Smooth muscle cell (in vitro differentiated cells): ENCODE measurements around the gene HADH. TPM values are rescaled to one million over a fixed set of nuclear protein-coding genes. Genes with fewer than 3 reads are reported as not detected.
A peak's percentile ranks its signal among the peaks of the same experiment; 100 is the strongest.

ENCODE experiments used
- DNase-seq: peaks from one replicate; lab custom pipeline; 2025; ENCODE audit not compliant: unreplicated experiment; lab: John Stamatoyannopoulos, UW
- H2AFZ ChIP-seq: fragments of 200-600 bp; sonication (generic); 2 replicates; pipeline ENCODE4 v1.6.0; 2016; ENCODE audit warnings: antibody characterized with exemption, low read depth, mild to moderate bottlenecking
- H3F3A ChIP-seq: fragments of 200-600 bp; sonication (generic); 2 replicates; pipeline ENCODE4 v1.6.0; 2017; ENCODE audit warnings: antibody characterized with exemption, low read depth
- H3K27ac ChIP-seq: fragments of 200-600 bp; sonication (generic); 2 replicates; pipeline ENCODE4 v1.5.1; 2016; ENCODE audit warnings: low read depth, mild to moderate bottlenecking
- H3K27me3 ChIP-seq: fragments of 200-600 bp; sonication (generic); 2 replicates; pipeline ENCODE4 v1.6.1; 2016; ENCODE audit warnings: low read depth, mild to moderate bottlenecking
- H3K36me3 ChIP-seq: fragments of 200-600 bp; sonication (generic); 2 replicates; pipeline ENCODE4 v1.5.1; 2016; ENCODE audit warnings: low read depth
- H3K4me1 ChIP-seq: fragments of 200-600 bp; sonication (generic); 2 replicates; pipeline ENCODE4 v1.5.1; 2016; ENCODE audit warnings: low read depth
- H3K4me2 ChIP-seq: fragments of 200-600 bp; sonication (generic); 2 replicates; pipeline ENCODE4 v1.6.0; 2016; ENCODE audit warnings: mild to moderate bottlenecking
- H3K4me3 ChIP-seq: fragments of 200-600 bp; sonication (generic); 2 replicates; pipeline ENCODE4 v1.5.1; 2016; ENCODE audit warnings: mild to moderate bottlenecking
- H3K79me2 ChIP-seq: fragments of 200-600 bp; sonication (generic); 2 replicates; pipeline ENCODE4 v1.6.0; 2016; ENCODE audit warnings: low read depth, mild to moderate bottlenecking
- H3K9ac ChIP-seq: fragments of 200-600 bp; sonication (generic); 2 replicates; pipeline ENCODE4 v1.6.0; 2016; ENCODE audit warnings: low read depth
- H3K9me3 ChIP-seq: fragments of 200-600 bp; sonication (generic); replicated peaks from 2 replicates; pipeline ENCODE4 v1.5.1; 2016; ENCODE audit warnings: low read depth
- H4K20me1 ChIP-seq: fragments of 200-600 bp; sonication (generic); 2 replicates; pipeline ENCODE4 v1.6.0; 2016; ENCODE audit warnings: low read depth
- CTCF ChIP-seq: fragments of 200-600 bp; sonication (generic); IDR thresholded peaks from 2 replicates; pipeline ENCODE4 v1.5.1; 2017; ENCODE audit warnings: borderline replicate concordance, mild to moderate bottlenecking, antibody characterized with exemption; ENCODE audit not compliant: insufficient read depth, poor library complexity, severe bottlenecking
- WGBS: methylation state at CpG from one replicate; pipeline ENCODE4 v1.1.7; 2016; ENCODE audit warnings: low lambda C conversion rate; 5-methylcytosine and 5-hydroxymethylcytosine counted together
- polyA plus RNA-seq: library from polyadenylated mRNA; unstranded; fragments of >200 nt; fragmentation: Nextera tagmentation; extraction: Ambion mirVana; gene quantifications from 2 replicates; pipeline ENCODE4 v1.2.1, GENCODE V29; 2016
- total RNA-seq: library from RNA; depleted of rRNA; stranded (reverse); fragments of >200 nt; gene quantifications from 2 replicates; pipeline ENCODE4 v1.2.3, GENCODE V29; 2014

Gene HADH
- total and polyA plus RNA-seq, 2 experiments from 2014 or later, result 18.2 to 44.2 TPM

GRCh38 chr4:108058685-108059440 is 69.2 kb downstream of the HADH start:
- Histone ChIP-seq H3F3A (peaks cover 10% of the 10 kb centered on the region), H3K9me3 (no peaks in the 10 kb centered on the region), H2AFZ (no peak overlapping the region), H3K36me3 (peaks cover 6% of the 10 kb centered on the region), H4K20me1 (no peaks in the 10 kb centered on the region), H3K4me1 (peaks cover 28% of the 10 kb centered on the region), H3K4me3 (no peak overlapping the region), H3K27ac (peak overlapping the region; percentile 69), H3K27me3 (no peaks in the 10 kb centered on the region), H3K9ac (peak overlapping the region; percentile 28), H3K79me2 (no peaks in the 10 kb centered on the region), H3K4me2 (peak overlapping the region; percentile 56)
- WGBS, result 48% methylated on average over 11 of the region's 11 CpGs
- no peak for TF ChIP-seq CTCF
- DNase-seq, result peak; percentile 7

GRCh38 chr4:108060164-108060563 is 70.5 kb downstream of the HADH start:
- H3K4me1 ChIP-seq, result peaks cover 28% of the 10 kb centered on the region
- H4K20me1 ChIP-seq, result no peaks in the 10 kb centered on the region
- H3K9me3 ChIP-seq, result no peaks in the 10 kb centered on the region
- peak overlapping the region; percentile 69 for H3K27ac ChIP-seq
- no peak overlapping the region for H3K4me3 ChIP-seq
- peaks cover 7% of the 10 kb centered on the region for H3K36me3 ChIP-seq
- H3K27me3 ChIP-seq, result no peaks in the 10 kb centered on the region
- H3F3A ChIP-seq, result peaks cover 10% of the 10 kb centered on the region
- WGBS, result 74% methylated on average over 5 of the region's 5 CpGs
- peak overlapping the region; percentile 56 for H3K4me2 ChIP-seq
- H2AFZ ChIP-seq, result no peak overlapping the region
- TF ChIP-seq CTCF, result peak; percentile 33
- no peaks in the 10 kb centered on the region for H3K79me2 ChIP-seq
- H3K9ac ChIP-seq, result peak overlapping the region; percentile 35
- no peak for DNase-seq

- no peaks in the 10 kb centered on the region for H3K27me3 ChIP-seq
- no peaks in the 10 kb centered on the region for H3K9me3 ChIP-seq
- H3K27ac ChIP-seq, result peak overlapping the region; percentile 69
- no peak for DNase-seq
- H2AFZ ChIP-seq, result no peak overlapping the region
- no peak overlapping the region for H3K9ac ChIP-seq
- peaks cover 28% of the 10 kb centered on the region for H3K4me1 ChIP-seq
- peak overlapping the region; percentile 56 for H3K4me2 ChIP-seq
- 22% methylated on average over 5 of the region's 5 CpGs for WGBS
- no peaks in the 10 kb centered on the region for H4K20me1 ChIP-seq
- H3K36me3 ChIP-seq, result peaks cover 7% of the 10 kb centered on the region
- no peak for TF ChIP-seq CTCF
- no peaks in the 10 kb centered on the region for H3K79me2 ChIP-seq
- peaks cover 10% of the 10 kb centered on the region for H3F3A ChIP-seq
- H3K4me3 ChIP-seq, result no peak overlapping the region
Measured at GRCh38 chr4:108060686-108061321, 71.1 kb downstream of the HADH start.

GRCh38 chr4:108068442-108068841 is 78.8 kb downstream of the HADH start:
- Histone ChIP-seq H3K27ac (peak overlapping the region; percentile 14), H3F3A (no peaks in the 10 kb centered on the region), H3K4me1 (no peaks in the 10 kb centered on the region), H3K4me2 (no peak overlapping the region), H3K79me2 (peaks cover 3% of the 10 kb centered on the region), H4K20me1 (no peaks in the 10 kb centered on the region), H3K9ac (no peak overlapping the region), H3K9me3 (no peaks in the 10 kb centered on the region), H2AFZ (no peak overlapping the region), H3K27me3 (no peaks in the 10 kb centered on the region), H3K36me3 (peaks cover 5% of the 10 kb centered on the region), H3K4me3 (no peak overlapping the region)
- no peak for TF ChIP-seq CTCF
- DNase-seq, result no peak
